Glomerular visceral epithelial cell (primary cell): ENCODE results near the gene TACSTD2.
"Not testable (repeated sequence)": the region's sequence is repeated elsewhere in the genome, so short reads cannot be mapped to it uniquely, and the experiment has no call there.

Experiments used
- DNase-seq: peaks from one replicate; pipeline ENCODE4 v3.0.0-alpha.2; 2016; ENCODE audit errors: extremely low spot score

The TACSTD2 gene

DNA sequence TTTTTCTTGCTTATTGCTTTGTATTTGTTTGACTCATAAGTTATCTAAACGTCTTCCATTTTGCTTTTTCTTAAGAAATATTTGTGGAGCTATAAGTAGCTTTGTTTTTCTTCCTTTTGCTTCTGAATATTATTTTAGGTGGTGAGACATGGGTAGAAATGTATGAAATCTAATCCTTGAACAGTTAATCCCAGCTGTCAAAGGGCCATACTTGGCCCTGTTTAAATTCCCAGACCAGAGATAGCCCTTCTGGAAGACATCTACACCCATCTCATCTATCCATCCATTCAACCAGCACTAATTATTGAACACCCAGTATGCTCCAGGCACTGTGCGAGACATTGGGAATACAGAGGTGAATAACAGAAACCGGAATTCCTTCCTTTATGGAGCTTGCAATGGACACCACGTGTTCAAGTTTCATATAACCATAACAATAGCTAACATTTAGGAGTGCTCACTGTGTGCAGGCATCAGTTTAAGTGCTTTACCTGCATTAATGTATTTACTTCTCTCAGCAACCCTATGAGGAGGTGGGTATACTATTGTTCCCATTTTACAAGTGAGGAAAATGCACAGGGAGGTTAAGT lies 8.7 kb downstream of the TACSTD2 start:
- no peak for DNase-seq

DNA sequence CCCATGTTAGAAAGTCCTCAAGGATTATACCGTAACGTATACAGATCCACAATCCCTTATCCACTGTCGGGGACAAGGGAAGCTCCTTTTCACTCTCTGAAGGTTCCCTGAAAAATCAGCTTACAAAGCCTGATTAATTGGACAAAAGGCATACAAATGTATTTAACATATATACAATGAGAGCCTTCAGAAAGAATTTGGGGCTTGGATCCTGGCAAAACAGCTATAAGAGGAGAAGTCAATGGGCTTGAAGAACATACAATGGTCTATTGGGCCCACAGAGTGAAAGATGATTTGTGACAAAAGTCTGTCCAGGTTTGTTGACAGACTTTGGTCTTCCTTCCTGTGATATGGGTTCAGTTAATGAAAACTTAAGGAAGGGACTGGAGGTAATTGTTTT lies 10.7 kb downstream of the TACSTD2 start:
- DNase-seq = no peak

DNA sequence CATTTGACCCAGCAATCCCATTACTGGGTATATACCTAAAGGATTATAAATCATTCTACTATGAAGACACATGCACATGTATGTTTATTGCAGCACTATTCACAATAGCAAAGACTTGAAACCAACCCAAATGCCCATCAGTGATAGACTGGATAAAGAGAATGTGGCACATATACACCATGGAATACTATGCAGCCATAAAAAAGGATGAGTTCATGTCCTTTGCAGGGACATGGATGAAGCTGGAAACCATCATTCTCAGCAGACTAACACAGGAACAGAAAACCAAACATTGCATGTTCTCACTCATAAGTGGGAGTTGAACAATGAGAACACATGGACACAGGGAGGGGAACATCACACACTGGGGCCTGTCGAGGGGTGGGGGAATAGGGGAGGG lies 13.3 kb downstream of the TACSTD2 start:
- DNase-seq = not testable (repeated sequence)

DNA sequence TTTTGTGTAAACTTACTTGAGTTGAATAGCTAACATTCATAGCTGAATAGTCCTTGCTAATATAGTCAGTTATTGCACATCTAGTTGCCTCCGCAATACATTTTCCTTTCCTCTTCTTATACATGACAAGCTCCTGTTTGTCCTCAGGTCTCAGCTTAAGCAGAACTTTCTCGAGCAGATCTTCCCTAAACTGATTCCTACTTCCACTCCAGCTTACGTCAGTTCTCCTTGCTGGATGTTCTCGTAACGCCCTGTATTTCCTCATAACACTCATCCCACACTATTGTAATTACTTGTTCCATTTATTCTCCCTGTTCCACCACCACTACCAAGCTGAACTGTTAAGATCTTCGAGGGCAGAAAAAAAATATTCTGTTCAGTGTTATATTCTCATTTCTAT lies 15.4 kb downstream of the TACSTD2 start:
- DNase-seq = no peak

DNA sequence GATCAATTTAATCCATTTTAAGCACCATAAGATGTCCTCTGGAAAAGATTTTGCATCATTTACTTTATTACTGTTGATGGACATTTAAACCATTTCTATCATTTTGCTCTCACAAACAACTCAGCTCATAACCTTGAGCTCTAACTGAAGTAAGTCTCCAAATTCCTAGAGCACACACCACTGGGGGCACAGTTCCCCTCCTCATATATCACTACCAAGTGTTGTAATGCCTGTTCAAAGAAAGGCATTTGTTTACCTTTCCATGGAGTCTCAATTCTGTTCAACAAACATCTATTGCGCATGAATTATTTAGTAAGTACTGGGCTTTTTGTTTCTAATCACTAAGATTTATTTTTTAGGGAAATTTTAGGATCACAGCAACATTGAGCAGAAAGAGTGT lies 21.7 kb downstream of the TACSTD2 start:
- no peak for DNase-seq

DNA sequence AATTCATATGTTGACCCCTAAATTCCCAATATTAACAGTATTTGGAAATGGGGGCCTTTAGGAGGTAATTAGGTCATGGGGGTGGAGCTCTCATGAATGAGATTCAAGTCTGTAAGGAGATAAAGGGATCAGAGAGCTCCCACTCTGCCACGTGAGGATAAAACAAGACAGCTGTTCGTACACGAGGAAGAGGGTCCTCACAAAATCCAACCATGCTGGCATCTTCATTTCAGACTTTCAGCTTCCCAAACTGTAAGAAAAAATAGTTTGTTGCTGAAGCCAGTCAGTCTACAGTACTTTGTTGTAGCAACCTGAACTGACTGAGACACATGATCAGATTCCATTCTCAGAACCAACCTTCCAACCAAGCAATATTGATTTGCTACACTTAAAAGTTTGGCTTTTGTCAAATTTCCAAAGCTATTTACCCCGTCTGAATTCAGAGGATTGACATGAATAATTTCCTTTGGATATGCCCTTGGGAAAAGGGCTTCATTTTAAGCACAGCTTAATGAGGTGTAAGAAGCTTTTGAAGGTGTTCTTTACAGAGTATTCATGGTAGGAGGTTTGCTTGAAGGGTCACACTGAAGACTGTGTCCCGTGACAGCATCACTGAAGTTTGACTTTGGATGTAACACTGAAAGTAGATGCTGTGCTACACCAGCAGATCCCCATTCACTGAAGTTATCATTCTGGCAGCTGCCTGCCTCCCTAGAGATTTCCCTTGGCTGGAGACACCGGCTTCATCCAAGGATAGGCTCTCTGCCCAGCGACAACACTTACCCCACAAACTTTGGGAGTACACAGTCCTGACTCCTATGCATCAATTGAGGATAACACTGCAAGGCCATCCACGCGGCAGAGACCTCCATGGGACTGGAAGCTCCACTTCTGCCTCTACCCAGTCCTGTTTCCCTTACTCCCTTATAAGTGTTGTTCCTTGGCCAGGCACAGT lies 25.6 kb downstream of the TACSTD2 start:
- DNase-seq = no peak

DNA sequence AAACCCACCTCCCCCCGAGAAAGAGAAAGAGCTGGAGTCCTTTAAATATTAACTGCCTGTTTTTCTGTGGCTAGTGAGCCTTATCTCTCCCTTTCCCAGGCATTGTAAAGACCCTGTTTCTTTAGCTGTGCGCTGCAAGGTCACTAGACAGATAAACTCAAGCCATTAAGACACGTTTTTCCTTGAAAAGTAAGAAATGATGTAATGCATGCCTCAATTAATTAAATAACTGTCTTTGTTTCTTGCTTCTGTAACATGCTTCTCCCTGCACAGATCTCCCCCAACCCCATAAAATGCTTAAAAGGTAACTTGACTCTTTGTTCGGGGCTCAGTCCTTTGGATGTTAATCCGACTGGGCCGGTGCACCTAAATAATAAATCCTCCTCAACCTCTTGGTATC lies 27.8 kb downstream of the TACSTD2 start:
- not testable (repeated sequence) for DNase-seq

DNA sequence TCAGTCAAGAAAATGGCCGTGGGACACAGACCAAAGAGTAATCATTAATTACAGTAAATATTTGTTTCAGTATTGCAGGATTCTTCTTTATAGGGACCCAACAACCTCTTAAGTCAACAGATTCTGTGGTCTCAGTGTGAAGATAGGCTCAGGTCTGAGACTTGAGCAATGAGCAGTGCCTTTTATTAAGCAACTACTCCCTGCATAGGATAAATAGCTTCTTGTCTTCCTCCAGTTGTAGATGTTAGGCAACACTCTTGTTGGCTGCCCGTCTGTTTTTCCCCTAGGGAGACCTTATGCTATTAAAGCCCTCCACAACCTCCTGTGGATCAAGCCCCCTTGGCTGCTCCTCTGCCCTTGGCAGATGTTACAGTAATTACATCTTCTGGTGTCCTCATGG lies 28.7 kb downstream of the TACSTD2 start:
- no peak for DNase-seq

DNA sequence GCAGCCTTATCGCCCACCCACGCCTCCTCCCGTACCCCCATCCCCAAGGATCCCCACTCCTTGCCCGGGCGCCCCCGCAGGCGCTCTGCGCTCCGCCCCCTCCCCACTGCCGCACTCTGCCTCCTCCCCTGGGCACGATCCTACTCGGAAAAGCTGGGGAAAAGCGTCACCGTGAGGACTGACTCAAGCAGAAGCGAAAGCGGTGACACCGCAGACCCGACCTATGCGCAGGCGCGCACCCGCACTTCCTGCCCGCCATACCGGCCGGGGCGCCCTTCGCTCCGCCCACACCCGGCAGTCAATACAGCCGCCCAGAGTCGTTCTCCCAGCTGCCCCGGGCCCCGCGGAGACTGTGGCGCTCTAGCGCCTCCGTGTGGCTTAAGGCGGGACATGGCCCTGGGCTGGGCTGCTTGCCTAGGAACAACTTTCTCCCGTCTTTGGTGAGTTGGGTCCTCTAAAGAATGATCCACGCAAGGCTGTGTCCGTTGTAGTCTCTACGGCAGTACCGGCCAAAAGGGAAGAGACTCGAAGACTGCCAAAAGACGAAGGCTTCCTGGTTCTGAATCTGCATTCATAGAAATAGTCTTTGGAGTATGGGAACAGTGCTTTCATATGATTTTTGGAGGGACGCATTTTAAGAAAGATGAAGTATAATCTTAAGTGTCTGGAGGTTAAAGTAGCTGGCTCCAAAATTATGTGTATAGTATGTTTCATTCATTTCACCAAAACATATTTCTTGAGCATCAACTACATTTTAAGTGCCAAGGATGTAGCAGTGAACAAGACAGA lies 30.3 kb downstream of the TACSTD2 start, which contains the start of gene OMA1:
Gene OMA1, minus strand, starts transcription at position 207 of the 789 bp plus-strand sequence. CDS start 7,432 bp downstream, outside the sequence.
- peak; percentile 97 for DNase-seq

DNA sequence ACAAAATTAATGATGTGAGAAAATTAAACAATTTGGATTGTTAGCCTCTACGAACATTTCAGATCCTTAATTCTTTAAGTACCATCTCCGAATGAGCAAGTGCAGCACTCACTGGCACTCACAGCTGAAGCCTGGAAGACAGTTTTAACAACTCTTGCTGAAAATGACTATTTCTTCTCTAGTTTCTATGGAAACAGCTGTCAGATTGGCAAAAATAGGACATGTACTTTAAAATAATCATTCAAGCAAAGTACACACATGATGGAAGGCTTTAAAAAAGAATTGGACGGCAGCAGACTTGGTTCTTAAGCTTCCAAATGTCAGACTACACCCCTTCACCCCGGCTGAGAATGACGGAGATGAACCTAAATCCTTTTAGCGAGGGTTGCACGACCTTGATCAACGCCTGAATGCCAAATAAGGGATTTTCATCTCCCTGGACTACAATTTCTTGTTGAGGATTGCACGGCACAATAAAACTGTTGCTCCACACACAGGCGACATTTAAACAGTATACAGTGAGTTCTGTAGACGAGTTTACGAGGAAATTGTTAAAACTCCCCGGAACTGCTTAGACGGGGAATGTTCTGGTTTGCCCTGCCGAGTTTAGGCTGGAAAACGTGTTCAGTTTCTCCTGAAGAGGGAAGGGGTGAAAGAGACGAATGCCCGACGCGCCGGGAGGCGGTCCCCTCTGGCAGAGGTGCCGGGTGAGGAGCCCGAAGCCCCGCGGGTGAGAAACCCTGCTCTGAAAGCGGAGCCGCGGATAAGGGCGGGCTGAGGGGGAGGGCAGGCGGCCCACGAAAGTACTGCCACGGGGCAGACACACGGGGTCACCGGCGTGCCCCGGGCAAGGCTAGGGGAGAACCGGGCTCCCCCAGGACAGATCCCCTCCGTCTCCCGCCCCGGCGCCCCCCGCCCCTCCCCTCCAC lies 31.2 kb downstream of the TACSTD2 start:
- DNase-seq = peak; percentile 81

DNA sequence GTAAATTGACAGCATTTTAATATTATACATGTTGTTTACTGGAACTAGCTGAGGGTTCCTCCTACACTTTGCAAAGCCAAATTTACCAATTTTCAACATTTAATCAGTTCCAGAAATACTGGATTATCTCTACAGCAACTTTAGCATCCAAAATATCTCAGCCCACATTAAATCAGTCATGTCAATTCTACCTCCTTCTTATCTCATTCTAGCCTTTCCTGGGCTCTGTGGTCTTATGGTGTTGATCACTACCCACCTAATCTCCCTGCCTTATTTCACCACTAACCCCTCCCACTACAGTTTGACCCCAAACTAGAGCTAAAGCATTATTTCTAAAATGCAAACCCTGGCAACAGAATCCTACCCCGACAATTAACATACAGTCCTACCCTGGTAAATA lies 33.8 kb downstream of the TACSTD2 start:
- DNase-seq = no peak

DNA sequence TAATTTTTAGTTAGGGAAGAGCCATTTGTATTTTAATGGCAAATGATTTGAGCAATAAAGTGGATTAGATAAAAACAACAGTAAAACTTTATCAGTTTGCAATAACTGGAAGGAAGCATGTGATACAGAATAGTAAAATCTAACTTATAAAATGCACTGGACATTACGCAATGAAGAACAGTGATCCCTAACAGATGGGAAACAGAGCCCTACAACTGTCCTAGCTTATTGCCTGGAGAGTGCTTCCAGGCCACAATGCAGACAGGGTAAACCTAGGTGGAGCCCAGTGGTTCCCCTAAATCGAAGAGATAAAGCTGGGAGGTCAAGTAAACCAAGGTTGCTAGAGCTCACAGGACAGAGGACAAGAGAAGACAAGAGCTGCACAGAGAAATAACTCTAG lies 37.5 kb downstream of the TACSTD2 start:
- DNase-seq = no peak

DNA sequence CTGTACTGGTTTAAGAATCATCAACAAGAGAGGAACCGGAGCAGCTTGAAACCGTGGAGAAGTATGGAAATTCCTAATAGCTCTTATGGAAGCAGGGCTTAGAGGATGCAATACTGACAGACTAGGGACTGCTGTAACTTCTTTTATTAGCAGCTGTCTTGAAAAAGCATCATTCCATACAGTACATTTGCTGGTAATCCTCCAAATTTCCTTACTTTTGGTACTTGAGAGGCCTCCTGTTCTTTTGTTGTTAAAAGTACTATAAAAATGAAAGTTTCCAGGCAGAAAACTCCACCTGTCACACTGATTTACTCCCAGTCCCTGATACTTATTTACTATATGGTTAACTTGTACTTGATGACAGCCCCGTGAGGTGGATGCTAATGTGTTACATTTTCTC lies 38.2 kb downstream of the TACSTD2 start:
- DNase-seq = no peak

DNA sequence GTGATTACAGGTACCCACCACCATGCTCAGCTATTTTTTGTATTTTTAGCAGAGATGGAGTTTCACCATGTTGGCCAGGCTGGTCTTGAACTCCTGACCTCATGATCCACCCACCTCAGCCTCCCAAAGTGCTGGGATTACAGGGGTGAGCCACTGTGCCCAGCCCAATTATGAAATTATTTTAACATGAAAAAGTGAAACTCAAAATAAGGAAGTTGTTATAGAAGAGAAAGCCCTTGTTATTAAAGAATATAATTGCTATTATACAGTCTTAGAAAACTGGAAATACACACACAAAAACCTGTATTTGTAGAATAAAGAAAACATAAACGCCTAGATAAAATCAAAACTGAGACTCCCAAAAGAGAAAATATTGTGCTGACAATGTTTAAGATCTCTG lies 45.2 kb downstream of the TACSTD2 start:
- not testable (repeated sequence) for DNase-seq

DNA sequence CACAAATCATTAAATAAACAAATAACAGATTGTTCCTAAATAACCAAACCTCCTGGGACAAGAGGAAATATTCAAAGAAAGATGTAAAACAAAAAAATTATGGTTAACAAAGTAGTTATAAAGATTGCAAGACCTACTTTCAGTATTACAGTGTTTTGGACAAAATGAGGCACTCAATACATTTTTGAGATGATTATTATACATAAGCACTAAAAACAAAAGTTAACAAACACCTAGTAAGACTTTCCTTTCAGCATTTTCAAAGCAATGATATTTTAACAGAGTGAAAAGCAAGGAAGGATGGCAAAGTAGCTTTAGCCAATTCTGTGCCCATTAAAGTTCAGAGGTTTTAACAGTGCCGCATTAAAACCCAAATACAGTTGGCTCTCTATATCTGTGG lies 47.8 kb downstream of the TACSTD2 start:
- no peak for DNase-seq

DNA sequence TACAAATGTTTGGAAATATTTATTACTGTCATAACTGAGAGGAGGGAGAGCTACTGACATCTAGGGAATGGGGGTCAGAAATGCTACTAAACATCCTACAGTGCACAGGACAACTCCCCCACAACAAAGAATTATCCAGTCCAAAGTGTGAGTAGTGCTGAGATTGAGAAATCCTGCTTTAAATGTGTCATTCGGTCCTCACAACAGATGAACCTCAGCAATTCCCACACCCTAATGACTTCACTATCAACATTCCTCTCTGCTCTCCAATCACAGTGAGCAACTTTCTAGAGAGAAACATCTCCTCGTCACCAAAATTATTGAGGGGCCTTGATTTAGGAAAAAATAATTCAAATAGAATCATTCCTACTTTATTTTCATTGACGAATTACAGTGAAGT lies 48.5 kb downstream of the TACSTD2 start:
- no peak for DNase-seq
